Measurements from ENCODE around the gene NDUFS3. TPM values are rescaled to one million over a fixed set of nuclear protein-coding genes. Genes with fewer than 3 reads are reported as not detected.
A peak's percentile ranks its signal among the peaks of the same experiment; 100 is the strongest.
"Not testable (repeated sequence)": the region's sequence is repeated elsewhere in the genome, so short reads cannot be mapped to it uniquely, and the experiment has no call there.

NDUFS3 gene
- polyA plus RNA-seq, result 112 TPM
- long read RNA-seq, donor 1, transcript NDUFS3-201 (7 exons, 958 nt), result major isoform, 27 of 32 reads
- long read RNA-seq, donor 1, partial matches to known transcripts, result 0 of 32 reads
- long read RNA-seq, donor 1, other reads (novel, unspliced or antisense), result 0 of 32 reads
- long read RNA-seq, donor 2, transcript NDUFS3-205 (2 exons, 269 nt), result minor isoform, 7 of 68 reads
- long read RNA-seq, donor 2, transcript NDUFS3-201 (7 exons, 958 nt), result major isoform, 47 of 68 reads
- long read RNA-seq, donor 2, partial matches to known transcripts, result 12 of 68 reads
- long read RNA-seq, donor 2, other reads (novel, unspliced or antisense), result 0 of 68 reads
- long read RNA-seq, donor 3, result 0 reads
- long read RNA-seq, donor 4, transcript NDUFS3-201 (7 exons, 958 nt), result major isoform, 6 of 6 reads
- long read RNA-seq, donor 4, partial matches to known transcripts, result 0 of 6 reads
- long read RNA-seq, donor 4, other reads (novel, unspliced or antisense), result 0 of 6 reads
- long read RNA-seq, donor 5, transcript NDUFS3-201 (7 exons, 958 nt), result major isoform, 33 of 35 reads
- long read RNA-seq, donor 5, partial matches to known transcripts, result 0 of 35 reads
- long read RNA-seq, donor 5, other reads (novel, unspliced or antisense), result 0 of 35 reads
- long read RNA-seq, donor 6, transcript NDUFS3-205 (2 exons, 269 nt), result minor isoform, 8 of 62 reads
- long read RNA-seq, donor 6, transcript NDUFS3-201 (7 exons, 958 nt), result major isoform, 53 of 62 reads
- long read RNA-seq, donor 6, partial matches to known transcripts, result 0 of 62 reads
- long read RNA-seq, donor 6, other reads (novel, unspliced or antisense), result 0 of 62 reads
- long read RNA-seq, donor 7, transcript NDUFS3-201 (7 exons, 958 nt), result major isoform, 10 of 18 reads
- long read RNA-seq, donor 7, transcript NDUFS3-205 (2 exons, 269 nt), result minor isoform, 5 of 18 reads
- long read RNA-seq, donor 7, partial matches to known transcripts, result 0 of 18 reads
- long read RNA-seq, donor 7, other reads (novel, unspliced or antisense), result 0 of 18 reads
- long read RNA-seq, donor 8, transcript NDUFS3-205 (2 exons, 269 nt), result minor isoform, 12 of 90 reads
- long read RNA-seq, donor 8, transcript NDUFS3-201 (7 exons, 958 nt), result major isoform, 71 of 90 reads
- long read RNA-seq, donor 8, partial matches to known transcripts, result 0 of 90 reads
- long read RNA-seq, donor 8, other reads (novel, unspliced or antisense), result 0 of 90 reads
- long read RNA-seq, donor 9, transcript NDUFS3-201 (7 exons, 958 nt), result major isoform, 46 of 89 reads
- long read RNA-seq, donor 9, transcript NDUFS3-205 (2 exons, 269 nt), result minor isoform, 5 of 89 reads
- long read RNA-seq, donor 9, partial matches to known transcripts, result 35 of 89 reads
- long read RNA-seq, donor 9, other reads (novel, unspliced or antisense), result 0 of 89 reads
- long read RNA-seq, donor 10, transcript NDUFS3-201 (7 exons, 958 nt), result major isoform, 79 of 97 reads
- long read RNA-seq, donor 10, transcript NDUFS3-205 (2 exons, 269 nt), result minor isoform, 6 of 97 reads
- long read RNA-seq, donor 10, partial matches to known transcripts, result 8 of 97 reads
- long read RNA-seq, donor 10, other reads (novel, unspliced or antisense), result 0 of 97 reads
- long read RNA-seq, donor 11, transcript NDUFS3-201 (7 exons, 958 nt), result major isoform, 31 of 46 reads
- long read RNA-seq, donor 11, partial matches to known transcripts, result 10 of 46 reads
- long read RNA-seq, donor 11, other reads (novel, unspliced or antisense), result 0 of 46 reads

GRCh38 chr11:47578524-47579494, at the start of gene NDUFS3, which contains the start of gene KBTBD4:
TSS of gene NDUFS3 (plus strand) at chr11:47579074. CDS start at chr11:47579092, 18 bp downstream.
TSS of gene KBTBD4 (minus strand) at chr11:47578970. CDS start at chr11:47578951, 19 bp downstream.
- peak within 1 kb of the TSS; percentile 91 for H3K27ac ChIP-seq (ENCODE audit: low read length)
- no peaks in the 10 kb centered on the region for H3K9me3 ChIP-seq (ENCODE audit: control insufficient read depth, low read depth, low read length)
- WGBS (ENCODE audit: insufficient coverage, low lambda C conversion rate), result no CpG with 5 or more reads among the region's 72 CpGs
- H3K4me3 ChIP-seq (ENCODE audit: low read length), result peak within 1 kb of the TSS; percentile 88
- DNase-seq, result peak; percentile 87 to 92
- peaks cover 15% of the 10 kb centered on the region for H3K4me1 ChIP-seq (ENCODE audit: control insufficient read depth, insufficient read depth, low read length)
- H3K27me3 ChIP-seq (ENCODE audit: control insufficient read depth, insufficient read depth, low read length), result no peaks in the 10 kb centered on the region
- H3K36me3 ChIP-seq (ENCODE audit: control insufficient read depth, insufficient read depth, low read length), result peaks cover 48% of the 10 kb centered on the region

DNA sequence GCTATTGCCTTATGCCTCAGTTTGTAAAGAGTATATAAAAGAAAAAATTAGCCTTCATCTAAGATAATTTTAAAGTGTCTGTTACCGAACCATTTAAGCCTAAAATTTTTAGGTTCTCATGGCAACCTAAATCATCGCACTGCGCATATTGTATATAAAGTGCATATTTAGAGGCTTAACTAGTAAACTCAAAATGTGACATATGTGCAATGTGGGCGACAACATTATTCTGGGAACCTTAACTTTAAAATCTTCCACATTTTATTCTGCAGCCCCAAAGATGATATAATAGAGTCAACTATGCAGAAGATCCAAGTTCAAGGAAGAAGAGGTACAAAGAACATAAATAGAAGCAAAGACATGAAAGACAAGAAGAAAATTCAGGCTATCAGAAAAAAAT, 48.9 kb upstream of the NDUFS3 start:
- WGBS (ENCODE audit: insufficient coverage, low lambda C conversion rate), result 90% methylated on average over 2 of the region's 4 CpGs
- DNase-seq, result no peak

DNA sequence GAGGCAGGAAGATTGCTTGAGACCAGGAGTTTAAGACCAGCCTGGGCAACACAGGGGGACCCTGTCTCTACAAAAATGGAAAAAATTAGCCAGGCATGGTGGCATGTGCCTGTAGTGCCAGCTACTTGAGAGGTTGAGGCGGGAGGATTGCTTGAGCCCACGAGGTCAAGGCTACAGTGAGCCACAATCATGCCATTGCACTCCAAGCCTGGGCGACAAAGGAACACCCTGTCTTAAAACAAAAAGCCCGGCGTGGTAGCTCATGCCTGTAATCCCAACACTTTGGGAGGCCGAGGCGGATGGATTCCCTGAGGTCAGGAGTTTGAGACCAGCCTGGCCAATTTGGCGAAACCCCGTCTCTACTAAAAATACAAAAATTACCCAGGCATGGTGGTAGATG, 48.2 kb upstream of the NDUFS3 start:
- not testable (repeated sequence) for H3K36me3 ChIP-seq (ENCODE audit: control insufficient read depth, insufficient read depth, low read length); H3K27ac ChIP-seq (ENCODE audit: low read length); H3K4me1 ChIP-seq (ENCODE audit: control insufficient read depth, insufficient read depth, low read length); H3K4me3 ChIP-seq (ENCODE audit: low read length); H3K27me3 ChIP-seq (ENCODE audit: control insufficient read depth, insufficient read depth, low read length); H3K9me3 ChIP-seq (ENCODE audit: control insufficient read depth, low read depth, low read length); DNase-seq
- no CpG with 5 or more reads among the region's 9 CpGs for WGBS (ENCODE audit: insufficient coverage, low lambda C conversion rate)

More for the DNA sequence above, 48.9 kb upstream of the NDUFS3 start:
- no peak overlapping the region for H3K4me3 ChIP-seq (ENCODE audit: low read length)
- H3K9me3 ChIP-seq (ENCODE audit: control insufficient read depth, low read depth, low read length), result no peaks in the 10 kb centered on the region
- peaks cover 9% of the 10 kb centered on the region for H3K36me3 ChIP-seq (ENCODE audit: control insufficient read depth, insufficient read depth, low read length)
- H3K4me1 ChIP-seq (ENCODE audit: control insufficient read depth, insufficient read depth, low read length), result no peaks in the 10 kb centered on the region
- H3K27ac ChIP-seq (ENCODE audit: low read length), result no peak overlapping the region
- H3K27me3 ChIP-seq (ENCODE audit: control insufficient read depth, insufficient read depth, low read length), result no peaks in the 10 kb centered on the region

DNA sequence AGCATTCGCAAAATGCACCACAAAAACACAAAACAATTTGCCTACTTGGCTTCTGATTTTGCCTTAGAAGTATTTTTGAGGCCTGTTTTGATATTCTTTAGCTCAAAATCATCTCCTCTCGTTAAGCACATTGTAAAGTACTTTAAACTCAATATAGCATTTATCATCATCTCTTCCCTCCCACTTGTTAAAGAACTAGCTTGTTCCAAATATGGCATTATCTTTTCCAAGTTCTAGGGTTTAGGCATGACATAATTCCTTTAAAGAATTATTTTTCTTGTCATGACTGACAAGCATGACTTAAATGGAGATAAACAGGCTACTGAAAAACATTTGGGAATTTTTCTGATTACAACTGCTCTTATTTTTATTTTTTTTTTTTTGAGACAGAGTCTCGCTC, 47.2 kb upstream of the NDUFS3 start:
- no peak for DNase-seq
- Histone ChIP-seq H3K4me1 (ENCODE audit: control insufficient read depth, insufficient read depth, low read length) (no peaks in the 10 kb centered on the region), H3K36me3 (ENCODE audit: control insufficient read depth, insufficient read depth, low read length) (peaks cover 9% of the 10 kb centered on the region), H3K27me3 (ENCODE audit: control insufficient read depth, insufficient read depth, low read length) (no peaks in the 10 kb centered on the region), H3K4me3 (ENCODE audit: low read length) (no peak overlapping the region), H3K27ac (ENCODE audit: low read length) (no peak overlapping the region), H3K9me3 (ENCODE audit: control insufficient read depth, low read depth, low read length) (no peaks in the 10 kb centered on the region)
- no CpG with 5 or more reads among the region's 3 CpGs for WGBS (ENCODE audit: insufficient coverage, low lambda C conversion rate)

DNA sequence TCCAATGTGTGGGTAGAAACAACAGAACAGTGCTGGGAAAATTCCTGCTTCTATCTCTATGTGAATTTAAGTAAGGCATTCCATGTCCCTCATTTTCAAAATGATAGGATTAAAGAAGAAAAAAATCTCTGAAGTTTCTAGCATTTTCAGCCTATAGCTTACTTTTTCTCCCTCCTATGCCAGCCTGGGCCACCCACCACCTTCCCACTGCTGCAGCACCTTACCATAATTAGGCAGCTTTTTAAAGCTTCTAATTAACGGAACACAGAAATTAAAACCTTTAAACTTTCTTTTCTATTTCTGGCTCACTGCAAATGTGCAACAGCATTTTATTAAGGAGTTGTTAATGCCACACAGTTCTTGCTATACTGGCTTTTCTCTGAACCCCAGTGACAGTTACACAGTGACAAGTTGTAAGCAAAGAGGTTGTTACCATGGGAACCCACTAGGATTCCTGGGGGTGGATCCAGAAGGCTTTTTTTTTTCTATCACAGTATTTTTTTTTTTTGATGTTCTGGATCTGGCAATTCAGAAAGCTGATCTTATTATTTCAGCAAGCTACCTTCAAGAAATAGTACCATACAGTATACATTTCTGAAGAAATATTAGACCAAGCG, 46.2 kb upstream of the NDUFS3 start:
- Histone ChIP-seq H3K27ac (ENCODE audit: low read length) (no peak overlapping the region), H3K36me3 (ENCODE audit: control insufficient read depth, insufficient read depth, low read length) (peaks cover 9% of the 10 kb centered on the region), H3K4me3 (ENCODE audit: low read length) (no peak overlapping the region), H3K4me1 (ENCODE audit: control insufficient read depth, insufficient read depth, low read length) (no peaks in the 10 kb centered on the region), H3K9me3 (ENCODE audit: control insufficient read depth, low read depth, low read length) (no peaks in the 10 kb centered on the region), H3K27me3 (ENCODE audit: control insufficient read depth, insufficient read depth, low read length) (no peaks in the 10 kb centered on the region)
- no CpG with 5 or more reads among the region's 2 CpGs for WGBS (ENCODE audit: insufficient coverage, low lambda C conversion rate)
- DNase-seq, result no peak

DNA sequence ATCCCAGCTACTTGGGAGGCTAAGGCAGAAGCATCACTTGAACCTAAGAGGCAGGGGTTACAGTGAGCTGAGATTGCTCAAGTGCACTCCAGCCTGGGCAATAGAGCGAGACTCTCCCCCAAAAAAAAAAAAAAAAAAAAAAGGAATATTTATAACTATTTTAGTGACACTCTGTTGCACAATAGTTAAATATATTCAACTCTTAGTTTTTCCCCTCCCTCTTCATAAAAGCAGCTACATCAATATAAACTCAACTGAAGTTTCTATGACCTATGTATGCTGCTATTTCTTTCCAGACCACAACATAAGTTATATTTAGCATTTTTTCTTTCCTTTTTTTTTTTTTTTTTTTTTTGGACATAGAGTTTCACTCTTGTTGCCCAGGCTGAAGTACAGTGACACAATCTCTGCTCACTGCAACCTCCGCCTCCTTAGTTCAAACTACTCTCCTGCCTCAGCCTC, 45.2 kb upstream of the NDUFS3 start:
- H3K27me3 ChIP-seq (ENCODE audit: control insufficient read depth, insufficient read depth, low read length), result no peaks in the 10 kb centered on the region
- no peak overlapping the region for H3K27ac ChIP-seq (ENCODE audit: low read length)
- H3K36me3 ChIP-seq (ENCODE audit: control insufficient read depth, insufficient read depth, low read length), result peaks cover 9% of the 10 kb centered on the region
- DNase-seq, result no peak
- H3K9me3 ChIP-seq (ENCODE audit: control insufficient read depth, low read depth, low read length), result no peaks in the 10 kb centered on the region
- no peak overlapping the region for H3K4me3 ChIP-seq (ENCODE audit: low read length)
- H3K4me1 ChIP-seq (ENCODE audit: control insufficient read depth, insufficient read depth, low read length), result no peaks in the 10 kb centered on the region
- WGBS (ENCODE audit: insufficient coverage, low lambda C conversion rate), result no CpG with 5 or more reads among the region's 2 CpGs

- H3K9me3 ChIP-seq (ENCODE audit: control insufficient read depth, low read depth, low read length), result no peaks in the 10 kb centered on the region
- H3K27ac ChIP-seq (ENCODE audit: low read length), result no peak overlapping the region
- no CpG with 5 or more reads among the region's 4 CpGs for WGBS (ENCODE audit: insufficient coverage, low lambda C conversion rate)
- no peaks in the 10 kb centered on the region for H3K4me1 ChIP-seq (ENCODE audit: control insufficient read depth, insufficient read depth, low read length)
- H3K36me3 ChIP-seq (ENCODE audit: control insufficient read depth, insufficient read depth, low read length), result peaks cover 4% of the 10 kb centered on the region
- DNase-seq, result no peak
- no peak overlapping the region for H3K4me3 ChIP-seq (ENCODE audit: low read length)
- no peaks in the 10 kb centered on the region for H3K27me3 ChIP-seq (ENCODE audit: control insufficient read depth, insufficient read depth, low read length)
These were observed 44.1 kb upstream of the NDUFS3 start for GRCh38 chr11:47534704-47535251.

DNA sequence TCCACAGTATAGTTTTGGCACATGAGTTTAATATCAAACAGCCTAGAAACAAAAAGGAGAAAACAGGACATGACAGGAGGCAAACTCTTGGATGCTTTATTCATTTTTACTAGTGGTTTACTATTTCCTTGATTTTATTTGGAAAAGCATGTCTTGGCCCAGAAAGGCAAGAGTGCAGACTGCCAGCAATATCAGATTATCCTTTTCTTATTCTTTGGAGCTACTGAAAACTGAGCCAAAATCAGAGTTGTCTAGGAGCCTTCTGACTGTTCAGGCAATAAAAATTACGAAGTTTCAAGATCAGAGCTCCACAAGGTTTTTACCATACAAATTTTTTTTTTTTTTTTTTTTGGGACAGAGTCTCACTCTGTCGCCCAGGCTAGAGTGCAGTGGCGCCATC, 42.0 kb upstream of the NDUFS3 start:
- WGBS (ENCODE audit: insufficient coverage, low lambda C conversion rate), result no CpG with 5 or more reads among the region's 3 CpGs
- H3K9me3 ChIP-seq (ENCODE audit: control insufficient read depth, low read depth, low read length), result no peaks in the 10 kb centered on the region
- no peak overlapping the region for H3K4me3 ChIP-seq (ENCODE audit: low read length)
- H3K27me3 ChIP-seq (ENCODE audit: control insufficient read depth, insufficient read depth, low read length), result no peaks in the 10 kb centered on the region
- H3K36me3 ChIP-seq (ENCODE audit: control insufficient read depth, insufficient read depth, low read length), result no peaks in the 10 kb centered on the region
- no peak overlapping the region for H3K27ac ChIP-seq (ENCODE audit: low read length)
- no peaks in the 10 kb centered on the region for H3K4me1 ChIP-seq (ENCODE audit: control insufficient read depth, insufficient read depth, low read length)
- no peak for DNase-seq

Data from large intestine (tissue), 12 donors.